Choroid plexus epithelial cell (primary cell): Measurements from ENCODE around the gene PHLPP1.

Source experiments
- DNase-seq: peaks from one replicate; pipeline ENCODE4 v3.0.0-alpha.2; 2010; ENCODE audit warnings: low read depth
- H3K4me3 ChIP-seq: 2 replicates; pipeline ENCODE4 v1.5.1; 2011; ENCODE audit warnings: low read depth, mild to moderate bottlenecking, control low read depth, low read length, moderate library complexity
- TF ChIP-seq, protein P1 (sequence below): conservative IDR thresholded peaks from 2 replicates; pipeline ENCODE4 v1.5.1; 2011; ENCODE audit warnings: low read depth, mild to moderate bottlenecking, control low read depth, inconsistent platforms, low read length, moderate library complexity

The PHLPP1 gene

DNA sequence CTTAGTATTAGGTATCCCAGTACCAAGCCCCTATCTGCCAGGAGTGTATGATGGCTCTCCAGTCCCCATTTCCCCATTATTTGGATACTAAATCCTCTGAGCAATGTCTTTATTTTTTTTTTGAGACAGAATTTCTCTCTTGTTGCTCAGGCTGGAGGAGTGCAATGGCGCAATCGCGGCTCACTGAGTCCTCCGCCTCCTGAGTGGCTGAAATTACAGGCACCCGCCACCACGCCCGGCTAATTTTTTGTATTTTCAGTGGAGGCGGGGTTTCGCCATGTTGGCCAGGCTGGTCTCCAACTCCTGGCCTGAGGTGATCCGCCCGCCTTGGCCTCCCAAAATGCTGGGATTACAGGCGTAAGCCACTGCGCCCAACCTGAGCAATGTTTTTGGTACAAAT lies 3.6 kb upstream of the PHLPP1 start:
- TF ChIP-seq, protein P1, sequence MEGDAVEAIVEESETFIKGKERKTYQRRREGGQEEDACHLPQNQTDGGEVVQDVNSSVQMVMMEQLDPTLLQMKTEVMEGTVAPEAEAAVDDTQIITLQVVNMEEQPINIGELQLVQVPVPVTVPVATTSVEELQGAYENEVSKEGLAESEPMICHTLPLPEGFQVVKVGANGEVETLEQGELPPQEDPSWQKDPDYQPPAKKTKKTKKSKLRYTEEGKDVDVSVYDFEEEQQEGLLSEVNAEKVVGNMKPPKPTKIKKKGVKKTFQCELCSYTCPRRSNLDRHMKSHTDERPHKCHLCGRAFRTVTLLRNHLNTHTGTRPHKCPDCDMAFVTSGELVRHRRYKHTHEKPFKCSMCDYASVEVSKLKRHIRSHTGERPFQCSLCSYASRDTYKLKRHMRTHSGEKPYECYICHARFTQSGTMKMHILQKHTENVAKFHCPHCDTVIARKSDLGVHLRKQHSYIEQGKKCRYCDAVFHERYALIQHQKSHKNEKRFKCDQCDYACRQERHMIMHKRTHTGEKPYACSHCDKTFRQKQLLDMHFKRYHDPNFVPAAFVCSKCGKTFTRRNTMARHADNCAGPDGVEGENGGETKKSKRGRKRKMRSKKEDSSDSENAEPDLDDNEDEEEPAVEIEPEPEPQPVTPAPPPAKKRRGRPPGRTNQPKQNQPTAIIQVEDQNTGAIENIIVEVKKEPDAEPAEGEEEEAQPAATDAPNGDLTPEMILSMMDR: no peak
- no peak for DNase-seq
- H3K4me3 ChIP-seq: no peak overlapping the region

DNA sequence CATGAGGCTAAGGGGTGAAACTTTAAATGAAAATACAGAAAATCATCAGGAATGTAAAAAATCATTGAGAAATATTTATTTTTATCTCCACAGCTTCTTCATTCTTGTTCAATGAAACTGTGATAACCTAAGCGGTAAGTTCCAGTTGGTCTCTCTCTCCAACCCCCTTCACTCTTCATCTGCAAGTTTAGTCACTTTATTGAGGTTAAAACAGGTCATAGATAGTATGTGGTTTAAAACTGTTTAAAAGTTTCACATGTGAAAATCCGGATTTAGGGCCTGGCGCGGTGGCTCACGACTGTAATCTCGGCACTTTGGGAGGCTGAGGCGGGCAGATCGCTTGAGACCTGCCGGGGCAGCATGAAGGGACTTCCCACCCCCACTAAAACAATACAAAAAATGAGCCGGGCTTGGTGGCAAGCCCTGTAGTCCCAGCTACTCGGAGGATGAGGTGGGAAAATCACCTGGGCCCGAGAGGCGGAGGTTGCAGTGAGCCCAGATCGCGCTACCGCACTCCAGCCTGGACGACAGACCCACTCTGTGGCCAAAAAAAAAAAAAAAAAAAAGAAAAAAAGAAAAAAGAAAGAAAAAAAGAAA lies 1.6 kb upstream of the PHLPP1 start:
- TF ChIP-seq, protein P1: no peak
- no peak overlapping the region for H3K4me3 ChIP-seq
- DNase-seq: no peak

DNA sequence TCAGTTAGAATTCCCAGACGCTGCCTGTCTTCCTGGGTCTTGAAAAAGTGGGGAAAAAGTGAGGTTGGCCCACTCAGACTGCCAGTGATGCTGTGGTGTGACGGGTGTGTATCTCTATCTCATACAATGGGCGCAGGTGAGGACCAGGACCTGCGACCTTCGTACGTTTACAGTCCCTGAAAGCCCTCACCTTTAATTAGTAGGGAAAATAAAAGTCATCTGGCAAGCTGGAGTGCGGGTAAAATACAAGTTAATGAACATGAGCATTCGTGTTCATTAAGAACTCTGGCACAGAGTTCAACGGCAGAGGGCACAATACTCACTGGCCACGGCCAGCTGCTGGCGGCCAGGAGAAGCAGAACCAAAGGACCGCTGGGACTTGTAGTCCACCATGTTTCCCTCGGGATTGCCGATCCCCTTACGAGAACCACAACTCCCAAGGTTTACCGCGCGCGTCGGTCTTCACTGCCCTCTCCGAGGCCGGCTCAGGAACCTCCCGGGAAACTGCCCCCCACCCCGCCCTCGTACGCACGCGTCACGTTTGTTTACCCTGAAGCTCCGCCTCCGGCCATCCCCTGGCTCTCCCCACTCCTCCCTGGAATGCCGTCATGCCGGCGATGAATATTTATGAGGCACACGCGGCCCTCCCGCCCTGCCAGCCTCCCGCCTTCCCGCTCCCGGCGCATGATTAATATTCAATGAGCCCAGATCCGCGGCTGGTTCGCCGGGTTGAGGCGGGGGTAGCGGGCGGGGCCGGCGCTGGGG lies 488 bp upstream of the PHLPP1 start:
- TF ChIP-seq, protein P1: peak; percentile 87
- peak overlapping the region; percentile 83 for H3K4me3 ChIP-seq
- peak; percentile 100 for DNase-seq

DNA sequence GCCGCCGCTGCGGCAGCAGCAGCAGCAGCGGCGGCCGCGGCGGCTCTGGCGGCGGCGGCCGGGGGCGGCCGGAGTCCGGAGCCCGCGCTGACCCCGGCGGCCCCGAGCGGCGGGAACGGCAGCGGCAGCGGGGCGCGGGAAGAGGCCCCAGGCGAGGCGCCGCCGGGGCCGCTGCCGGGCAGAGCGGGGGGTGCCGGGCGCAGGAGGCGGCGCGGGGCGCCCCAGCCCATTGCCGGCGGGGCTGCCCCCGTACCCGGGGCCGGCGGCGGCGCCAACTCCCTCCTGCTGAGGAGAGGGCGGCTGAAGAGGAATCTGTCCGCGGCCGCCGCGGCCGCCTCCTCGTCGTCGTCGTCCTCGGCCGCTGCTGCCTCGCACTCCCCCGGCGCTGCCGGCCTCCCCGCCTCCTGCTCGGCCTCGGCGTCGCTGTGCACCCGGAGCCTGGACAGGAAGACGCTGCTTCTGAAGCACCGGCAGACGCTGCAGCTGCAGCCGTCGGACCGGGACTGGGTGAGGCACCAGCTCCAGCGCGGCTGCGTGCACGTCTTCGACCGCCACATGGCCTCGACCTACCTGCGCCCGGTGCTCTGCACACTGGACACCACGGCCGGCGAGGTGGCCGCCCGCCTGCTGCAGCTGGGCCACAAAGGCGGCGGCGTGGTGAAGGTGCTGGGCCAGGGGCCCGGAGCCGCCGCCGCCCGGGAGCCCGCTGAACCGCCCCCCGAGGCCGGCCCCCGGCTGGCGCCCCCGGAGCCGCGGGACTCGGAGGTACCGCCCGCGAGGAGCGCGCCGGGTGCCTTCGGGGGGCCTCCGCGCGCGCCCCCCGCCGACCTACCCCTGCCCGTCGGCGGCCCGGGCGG lies 646 bp downstream of the PHLPP1 start:
- DNase-seq: peak; percentile 75
- TF ChIP-seq, protein P1: no peak
- H3K4me3 ChIP-seq: peak overlapping the region; percentile 83

DNA sequence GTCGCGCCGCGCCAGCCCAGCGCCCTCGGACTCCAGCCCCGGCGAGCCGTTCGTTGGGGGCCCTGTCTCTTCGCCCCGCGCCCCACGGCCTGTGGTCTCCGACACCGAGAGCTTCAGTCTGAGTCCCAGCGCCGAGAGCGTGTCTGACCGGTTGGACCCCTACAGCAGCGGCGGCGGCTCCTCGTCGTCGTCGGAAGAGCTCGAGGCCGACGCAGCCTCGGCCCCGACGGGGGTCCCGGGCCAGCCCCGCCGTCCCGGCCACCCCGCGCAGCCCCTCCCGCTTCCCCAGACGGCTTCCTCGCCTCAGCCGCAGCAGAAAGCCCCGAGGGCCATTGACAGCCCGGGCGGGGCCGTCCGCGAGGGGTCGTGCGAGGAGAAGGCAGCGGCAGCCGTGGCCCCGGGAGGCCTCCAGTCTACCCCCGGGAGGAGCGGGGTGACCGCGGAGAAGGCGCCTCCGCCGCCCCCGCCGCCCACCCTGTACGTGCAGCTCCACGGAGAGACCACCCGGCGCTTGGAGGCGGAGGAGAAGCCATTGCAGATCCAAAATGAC lies 1.4 kb downstream of the PHLPP1 start:
- TF ChIP-seq, protein P1: peak; percentile 36
- H3K4me3 ChIP-seq: peak overlapping the region; percentile 83
- peak; percentile 35 for DNase-seq

DNA sequence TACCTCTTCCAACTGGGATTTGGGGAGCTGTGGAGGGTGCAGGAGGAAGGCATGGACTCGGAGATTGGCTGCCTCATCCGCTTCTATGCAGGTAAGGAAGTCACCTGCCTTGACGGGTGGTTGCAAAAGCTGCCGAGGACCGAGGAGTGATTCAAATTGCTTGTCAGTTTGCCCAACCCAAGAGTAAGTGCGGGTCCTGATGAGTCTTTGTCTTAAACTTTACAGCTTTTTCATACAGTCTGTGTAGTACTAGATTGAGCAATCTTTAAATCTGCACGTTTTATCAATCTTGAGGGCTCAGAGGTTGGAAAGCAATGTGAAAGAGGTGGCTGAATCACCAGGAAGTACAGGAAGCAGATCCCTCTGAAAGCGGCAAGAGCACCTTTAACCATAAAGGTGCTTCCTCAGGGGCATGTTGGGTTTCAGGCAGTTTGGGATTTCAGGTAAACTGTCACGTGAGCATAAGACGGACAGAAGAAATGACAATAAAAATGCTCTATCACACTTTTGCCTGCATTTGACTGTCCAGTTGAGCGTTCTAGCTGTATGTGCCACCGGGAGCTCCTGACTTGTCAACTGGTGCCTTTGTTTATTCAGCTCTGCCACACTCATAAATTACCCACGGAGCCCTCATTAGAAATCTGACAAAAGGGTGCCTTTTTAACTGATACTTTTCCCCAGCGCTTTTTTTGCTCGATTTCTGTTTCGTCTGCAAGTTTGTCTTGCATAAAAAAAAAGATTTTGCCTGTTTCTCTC lies 2.0 kb downstream of the PHLPP1 start:
- peak; percentile 53 for DNase-seq
- peak overlapping the region; percentile 83 for H3K4me3 ChIP-seq
- TF ChIP-seq, protein P1: no peak
